Left ventricle myocardium inferior (tissue), 1 donor: ENCODE measurements around the gene ESR2. TPM values are rescaled to one million over a fixed set of nuclear protein-coding genes. Genes with fewer than 3 reads are reported as not detected.

Experiments
- DNase-seq: peaks from one replicate; pipeline ENCODE4 v3.0.0-alpha.2; 2020
- H3K27ac ChIP-seq: fragments of 200-600 bp; replicated peaks from 2 replicates; pipeline ENCODE4 v1.8.0; 2021
- H3K27me3 ChIP-seq: fragments of 200-600 bp; 2 replicates; pipeline ENCODE4 v1.8.0; 2021; ENCODE audit warnings: low read depth
- H3K36me3 ChIP-seq: fragments of 200-600 bp; 2 replicates; pipeline ENCODE4 v1.8.0; 2021
- H3K4me1 ChIP-seq: fragments of 200-600 bp; 2 replicates; pipeline ENCODE4 v1.8.0; 2021
- H3K4me3 ChIP-seq: fragments of 200-600 bp; 2 replicates; pipeline ENCODE4 v1.8.0; 2021; ENCODE audit warnings: mild to moderate bottlenecking, moderate library complexity
- H3K9me3 ChIP-seq: fragments of 200-600 bp; replicated peaks from 2 replicates; pipeline ENCODE4 v1.8.0; 2021
- intact Hi-C: fragments of 100-400 bp; cut with micrococcal nuclease; formaldehyde crosslinking; loops from one replicate; pipeline ENCODE4 v1.11.0; 2022
- total RNA-seq: library from RNA; stranded (reverse); fragmentation: NEBNext Ultra II Directional; extraction: Animal tissue kit (Norgen Biotek cat#: 25700); gene quantifications from one replicate; pipeline ENCODE4 v1.2.1, GENCODE V29; 2021
- TF ChIP-seq, protein P1 (sequence below): fragments of 200-600 bp; IDR thresholded peaks from 2 replicates; pipeline ENCODE4 v1.8.0; 2021; ENCODE audit warnings: antibody characterized with exemption, mild to moderate bottlenecking, borderline replicate concordance
- donor health status: DM: no; HTN: yes; CAD: no; lungs with severe emphysema.

ESR2 gene
- total RNA-seq, 1 donor from 2014 or later: 1.0 TPM

DNA sequence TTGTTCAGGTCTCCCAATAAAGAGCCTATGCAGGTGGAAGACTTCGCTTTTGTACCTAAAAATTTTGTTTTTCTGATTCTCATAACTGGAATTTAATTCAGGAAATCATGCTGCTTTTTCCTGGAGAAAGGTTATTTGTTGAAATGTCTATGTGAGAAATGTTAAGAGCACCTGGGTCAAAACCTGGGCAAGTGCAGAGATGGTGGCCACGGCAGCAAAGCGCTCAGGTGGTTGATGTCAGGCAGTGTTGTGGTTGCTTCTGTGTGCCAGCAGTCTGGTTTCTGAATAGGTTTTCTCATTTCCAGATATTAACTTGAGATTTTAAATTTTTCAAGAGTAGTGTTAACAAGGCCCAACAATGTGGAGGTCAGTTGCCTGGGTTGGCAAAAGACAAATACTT, 96.2 kb downstream of the ESR2 start:
- intact Hi-C loops: no loop called here
- peak overlapping the region; percentile 87 for H3K27ac ChIP-seq

DNA sequence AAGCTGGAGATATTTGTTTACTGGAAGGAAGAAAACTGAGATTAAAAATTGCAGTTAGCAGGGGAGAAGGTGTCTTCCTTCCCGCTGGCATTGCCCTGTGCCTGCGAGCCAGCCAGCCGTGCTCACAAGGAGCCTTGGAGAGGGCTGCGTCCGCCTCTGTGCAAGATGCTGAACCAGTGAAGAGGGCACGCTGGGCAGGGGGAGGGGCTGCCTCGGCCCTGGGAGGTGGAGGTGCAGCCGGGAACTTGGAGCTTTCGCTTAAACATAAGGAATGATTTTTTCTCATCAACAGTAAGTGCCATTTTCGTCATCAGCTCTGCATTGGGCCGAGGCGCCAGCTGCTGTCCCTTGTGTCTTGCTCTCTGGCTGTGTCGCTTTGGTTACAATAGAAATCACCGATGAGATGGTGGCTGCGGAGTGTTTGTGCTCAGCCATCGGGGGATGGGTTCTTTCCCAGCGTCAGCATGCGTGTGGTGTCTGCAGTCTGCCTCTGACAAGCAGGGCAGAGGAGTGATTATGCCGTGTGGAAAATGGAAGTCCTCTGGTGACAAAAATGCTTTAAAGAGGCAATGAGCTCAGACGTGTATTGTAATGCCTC, 97.3 kb downstream of the ESR2 start:
- Histone ChIP-seq H3K27me3 (no peaks in the 10 kb centered on the region), H3K4me3 (peak overlapping the region; percentile 61), H3K9me3 (no peaks in the 10 kb centered on the region), H3K4me1 (peaks cover 74% of the 10 kb centered on the region), H3K36me3 (peaks cover 4% of the 10 kb centered on the region), H3K27ac (peak overlapping the region; percentile 87)
- DNase-seq: peak; percentile 51
- TF ChIP-seq, protein P1, sequence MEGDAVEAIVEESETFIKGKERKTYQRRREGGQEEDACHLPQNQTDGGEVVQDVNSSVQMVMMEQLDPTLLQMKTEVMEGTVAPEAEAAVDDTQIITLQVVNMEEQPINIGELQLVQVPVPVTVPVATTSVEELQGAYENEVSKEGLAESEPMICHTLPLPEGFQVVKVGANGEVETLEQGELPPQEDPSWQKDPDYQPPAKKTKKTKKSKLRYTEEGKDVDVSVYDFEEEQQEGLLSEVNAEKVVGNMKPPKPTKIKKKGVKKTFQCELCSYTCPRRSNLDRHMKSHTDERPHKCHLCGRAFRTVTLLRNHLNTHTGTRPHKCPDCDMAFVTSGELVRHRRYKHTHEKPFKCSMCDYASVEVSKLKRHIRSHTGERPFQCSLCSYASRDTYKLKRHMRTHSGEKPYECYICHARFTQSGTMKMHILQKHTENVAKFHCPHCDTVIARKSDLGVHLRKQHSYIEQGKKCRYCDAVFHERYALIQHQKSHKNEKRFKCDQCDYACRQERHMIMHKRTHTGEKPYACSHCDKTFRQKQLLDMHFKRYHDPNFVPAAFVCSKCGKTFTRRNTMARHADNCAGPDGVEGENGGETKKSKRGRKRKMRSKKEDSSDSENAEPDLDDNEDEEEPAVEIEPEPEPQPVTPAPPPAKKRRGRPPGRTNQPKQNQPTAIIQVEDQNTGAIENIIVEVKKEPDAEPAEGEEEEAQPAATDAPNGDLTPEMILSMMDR: no peak
- intact Hi-C loops: no loop called here

More for the DNA sequence above, 96.2 kb downstream of the ESR2 start:
- Histone ChIP-seq H3K9me3 (no peaks in the 10 kb centered on the region), H3K36me3 (no peaks in the 10 kb centered on the region), H3K4me3 (peak overlapping the region; percentile 61), H3K4me1 (peaks cover 83% of the 10 kb centered on the region), H3K27me3 (no peaks in the 10 kb centered on the region)
- DNase-seq: no peak
- TF ChIP-seq, protein P1: no peak

DNA sequence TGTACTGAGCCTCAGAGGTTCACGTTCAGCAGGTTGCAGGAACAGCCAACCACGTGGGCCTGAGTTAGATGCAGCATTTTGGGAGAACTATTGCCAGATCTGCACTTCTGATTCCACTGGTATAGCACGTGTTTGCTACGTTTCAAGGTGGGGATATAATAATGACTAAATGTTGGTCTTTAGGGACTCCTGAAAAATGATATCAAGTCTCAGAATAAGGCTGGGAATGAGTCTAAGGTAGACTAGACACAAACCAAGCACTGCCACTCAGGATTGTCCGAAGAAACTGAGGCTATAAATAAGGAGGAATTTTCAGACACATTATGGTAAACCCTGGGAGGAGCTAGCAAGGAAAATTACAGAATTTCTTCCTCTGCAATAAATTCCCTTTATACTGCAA, 98.1 kb downstream of the ESR2 start:
- intact Hi-C loops: no loop called here
- TF ChIP-seq, protein P1: no peak
- Histone ChIP-seq H3K4me3 (peak overlapping the region; percentile 61), H3K27ac (peak overlapping the region; percentile 87), H3K9me3 (no peaks in the 10 kb centered on the region), H3K36me3 (peaks cover 11% of the 10 kb centered on the region), H3K4me1 (peaks cover 69% of the 10 kb centered on the region), H3K27me3 (no peaks in the 10 kb centered on the region)
- DNase-seq: no peak

DNA sequence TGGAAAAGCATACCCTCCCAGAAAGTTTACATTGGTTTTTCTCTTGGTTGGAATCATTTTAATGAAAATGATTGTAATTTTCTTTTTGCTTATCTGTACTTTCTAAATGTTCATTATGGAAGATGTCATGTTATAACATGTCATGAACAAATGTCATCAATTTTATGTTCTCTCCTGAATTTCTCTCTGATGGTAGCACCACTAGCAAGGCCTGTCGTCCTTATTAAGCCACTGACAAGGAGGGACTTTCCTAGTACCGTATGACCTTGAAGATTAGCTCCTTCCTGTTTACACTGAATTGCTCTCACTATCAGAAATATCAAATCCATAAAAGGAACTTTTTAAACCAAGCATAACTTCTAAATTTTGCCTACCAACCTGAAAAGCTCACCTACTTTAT, 99.0 kb downstream of the ESR2 start:
- H3K27ac ChIP-seq: peak overlapping the region; percentile 87
- intact Hi-C loops: no loop called here
- no peaks in the 10 kb centered on the region for H3K27me3 ChIP-seq
- H3K4me3 ChIP-seq: no peak overlapping the region
- peaks cover 61% of the 10 kb centered on the region for H3K4me1 ChIP-seq
- no peaks in the 10 kb centered on the region for H3K9me3 ChIP-seq
- TF ChIP-seq, protein P1: no peak
- DNase-seq: no peak
- peaks cover 19% of the 10 kb centered on the region for H3K36me3 ChIP-seq

DNA sequence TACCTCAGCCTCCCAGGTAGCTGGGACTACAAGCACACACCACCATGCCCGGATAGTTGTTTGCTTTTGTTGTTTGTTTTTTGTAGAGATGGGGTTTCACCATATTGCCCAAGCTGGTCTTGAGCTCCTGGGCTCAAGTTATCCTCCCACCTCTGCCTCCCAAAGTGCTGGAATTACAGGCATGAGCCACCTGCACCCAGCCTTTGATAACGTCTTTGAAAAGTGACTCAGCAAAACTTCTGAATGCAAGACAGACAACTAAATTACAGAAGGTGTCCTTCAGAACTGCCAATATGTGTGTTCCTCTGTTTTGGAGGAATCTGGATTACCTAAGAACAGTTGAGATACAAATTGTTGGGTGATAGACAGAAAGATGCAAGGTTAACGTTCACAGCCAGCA, 99.8 kb downstream of the ESR2 start:
- peaks cover 24% of the 10 kb centered on the region for H3K36me3 ChIP-seq
- no peaks in the 10 kb centered on the region for H3K27me3 ChIP-seq
- H3K4me3 ChIP-seq: no peak overlapping the region
- no peak for DNase-seq
- H3K27ac ChIP-seq: peak overlapping the region; percentile 87
- TF ChIP-seq, protein P1: no peak
- H3K4me1 ChIP-seq: peaks cover 54% of the 10 kb centered on the region
- intact Hi-C loops: no loop called here
- H3K9me3 ChIP-seq: no peaks in the 10 kb centered on the region

DNA sequence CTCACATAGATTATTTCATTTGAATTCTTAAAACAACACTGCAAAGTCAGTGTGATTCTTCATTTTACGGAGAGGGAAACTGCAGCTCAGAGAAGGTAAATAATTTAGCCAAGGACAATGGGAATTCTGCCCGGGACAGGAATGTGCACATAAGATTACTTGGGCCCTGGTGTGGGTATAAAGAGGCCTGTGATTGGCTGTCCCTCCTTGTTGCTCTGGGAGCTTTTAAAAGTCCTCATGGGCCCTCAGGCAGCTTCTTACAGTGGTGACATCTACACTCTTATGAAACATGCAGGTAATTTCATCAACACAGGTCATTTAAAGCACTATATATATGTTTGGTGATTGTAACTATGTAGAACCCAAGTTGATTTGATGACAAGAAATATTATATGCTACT, 100.3 kb downstream of the ESR2 start:
- intact Hi-C loops: no loop called here
- Histone ChIP-seq H3K9me3 (no peaks in the 10 kb centered on the region), H3K36me3 (peaks cover 28% of the 10 kb centered on the region), H3K4me1 (peaks cover 49% of the 10 kb centered on the region), H3K27ac (peak overlapping the region; percentile 87), H3K4me3 (no peak overlapping the region), H3K27me3 (no peaks in the 10 kb centered on the region)
- TF ChIP-seq, protein P1: no peak
- DNase-seq: no peak
